Pancreas (tissue), 10 donors: Measurements from ENCODE around the gene ZNF581. TPM values are rescaled to one million over a fixed set of nuclear protein-coding genes. Genes with fewer than 3 reads are reported as not detected.

ENCODE experiments used
- ATAC-seq, 4 donors: fragments of 200-7000 bp; cut with Tn5 transposase; one replicate each; pipeline versions ENCODE4 v1.8.0 to v1.9.1; 2020; ENCODE audit warnings: mild to moderate bottlenecking in 4 of 4, moderate library complexity in 4 of 4
- DNase-seq, 6 donors: peaks; one replicate each; pipeline ENCODE4 v3.0.0-alpha.2; 2020
- FAIRE-seq: peaks from 2 replicates; lab custom pipeline; 2012; peaks lifted over from hg19 to GRCh38; lab: Jason Lieb, UNC
- H3K27ac ChIP-seq, 4 donors: fragments of 200-600 bp; sonication (generic); 1 replicate in 3 of 4; 2 replicates in 1 of 4; pipeline versions ENCODE4 v1.5.0 to v1.8.0; 2020
- H3K27me3 ChIP-seq, 4 donors: fragments of 200-600 bp; one replicate each; pipeline ENCODE4 v1.8.0; 2021
- H3K36me3 ChIP-seq, 3 donors: fragments of 200-600 bp; sonication (generic) in 1 of 3; one replicate each; pipeline versions ENCODE4 v1.5.0 to v1.8.0; 2020 to 2021
- H3K4me1 ChIP-seq, 3 donors: fragments of 200-600 bp; one replicate each; pipeline ENCODE4 v1.8.0; 2021
- H3K4me3 ChIP-seq, 4 donors: fragments of 200-600 bp; sonication (generic) in 2 of 4; one replicate each; pipeline versions ENCODE4 v1.5.0 to v1.8.0; 2020 to 2021
- H3K9me3 ChIP-seq, 4 donors: fragments of 200-600 bp; one replicate each; pipeline ENCODE4 v1.8.0; 2021
- CTCF ChIP-seq, 4 donors: fragments of 200-600 bp; sonication (generic) in 3 of 4; IDR thresholded peaks; one replicate each; pipeline versions ENCODE4 v1.5.0 to v1.8.0; 2021; ENCODE audit warnings: antibody characterized with exemption in 4 of 4
- WGBS, 2 donors: extraction: QIAGEN DNeasy Blood & Tissue Kit; methylation state at CpG; one replicate each; pipeline ENCODE4 v1.1.7; 2013; 5-methylcytosine and 5-hydroxymethylcytosine counted together
- intact Hi-C, 3 donors: fragments of 100-400 bp; cut with DNase I; formaldehyde crosslinking; loops; one replicate each; pipeline versions ENCODE4 v1.11.1 to v1.14.2; 2022
- polyA plus RNA-seq, 2 donors: library from polyadenylated mRNA; stranded (reverse); fragments of 200-250 nt; gene quantifications; one replicate each; pipeline ENCODE4 v1.2.3, GENCODE V29; 2013
- total RNA-seq, 6 donors: library from RNA; stranded (reverse); fragmentation: NEBNext Ultra II Directional in 4 of 6; extraction: Animal tissue kit (Norgen Biotek cat#: 25700) in 4 of 6; gene quantifications; one replicate each; pipeline versions ENCODE4 v1.2.1 to v1.2.4, GENCODE V29; 2021 to 2023
- donor health status: healthy with polysubstance abuse.
- donor health status: DM: no; HTN: no; CAD: no; lungs with moderate emphysema.
- donor health status: DM: no; HTN: no; CAD: no.
- donor health status: control.
- donor health status: control.
- donor health status: Bipolar disorder and iron deficiency.
- donor health status: DM: yes; HTN: yes; CAD: no.
- donor health status: DM: no; HTN: no; CAD: no.
- donor health status: DM: no; HTN: no; CAD: no.
- donor health status: DM: yes; HTN: yes; CAD: no.

The ZNF581 gene
- total and polyA plus RNA-seq, 8 donors: 12.9 to 23.2 (median 15.2) TPM

DNA sequence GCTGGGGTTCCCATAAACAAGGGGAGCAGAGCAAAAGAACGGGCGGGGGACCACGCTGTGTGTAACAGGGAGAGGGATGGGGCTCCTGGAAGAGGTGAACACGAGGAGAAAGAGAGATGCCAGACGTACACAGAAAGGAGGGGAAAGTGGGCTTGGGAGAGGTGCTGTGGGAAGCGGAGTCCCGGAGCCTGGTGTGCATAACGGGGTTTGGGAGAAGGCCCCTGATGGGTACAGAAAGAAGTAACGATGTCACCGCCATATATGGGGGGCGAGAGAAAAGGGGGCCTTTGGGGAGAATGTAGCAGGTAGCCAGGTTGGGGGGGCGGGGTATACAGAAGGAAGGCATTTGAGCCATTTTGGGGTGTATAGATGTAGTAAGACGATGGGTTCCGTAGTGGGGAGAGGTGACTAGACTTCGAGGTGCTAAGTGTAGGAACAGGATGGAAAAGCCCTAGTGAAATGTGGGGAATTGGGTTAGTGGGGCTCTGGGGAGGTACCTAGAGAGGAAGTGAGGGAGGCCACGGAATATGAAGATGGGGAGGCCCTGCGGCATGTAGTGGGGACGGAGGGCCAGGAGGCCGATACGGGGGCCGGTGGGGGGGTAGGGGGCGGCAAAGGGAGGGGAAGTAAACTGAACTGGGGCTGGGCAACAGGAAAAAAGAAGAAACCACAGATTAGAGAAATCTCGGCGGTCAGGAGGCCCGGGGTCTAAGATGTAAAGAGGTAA, 1.9 kb upstream of the ZNF581 start:
- no peak for TF ChIP-seq CTCF (IDR thresholded peaks at IDR 0.05)
- H3K4me3 ChIP-seq: peak overlapping the region; percentile 63 to 86 (median 71)
- H3K36me3 ChIP-seq: no peaks in the 10 kb centered on the region
- FAIRE-seq (no peak), ATAC-seq (peak in 3 of 4 donors; percentile 1 to 2 (median 2)), DNase-seq (peak in 2 of 6 donors; percentile 17 to 18)
- WGBS, 2 donors: 1 to 2% methylated on average over 25 of the region's 25 CpGs
- H3K9me3 ChIP-seq: no peaks in the 10 kb centered on the region
- no peaks in the 10 kb centered on the region for H3K27me3 ChIP-seq
- H3K27ac ChIP-seq: peak overlapping the region; percentile 64 to 89 (median 82)
- intact Hi-C loops: no loop called here
- peaks cover 7 to 13% (median 10%) of the 10 kb centered on the region in 3 donors for H3K4me1 ChIP-seq

- peaks cover 7 to 17% (median 10%) of the 10 kb centered on the region in 3 donors for H3K4me1 ChIP-seq
- ATAC-seq (peak; percentile 1 to 6 (median 4)), FAIRE-seq (no peak), DNase-seq (peak in 3 of 6 donors; percentile 32 to 82 (median 59))
- intact Hi-C loops: no loop called here
- no peaks in the 10 kb centered on the region for H3K9me3 ChIP-seq
- H3K36me3 ChIP-seq: no peaks in the 10 kb centered on the region
- no peaks in the 10 kb centered on the region for H3K27me3 ChIP-seq
- 1% methylated on average over 36 to 65 of the region's 65 CpGs for WGBS, 2 donors
- no peak for TF ChIP-seq CTCF (IDR thresholded peaks at IDR 0.05)
- peak overlapping the region; percentile 31 to 89 (median 54) for H3K27ac ChIP-seq
- H3K4me3 ChIP-seq: peak overlapping the region; percentile 33 to 86 (median 68)
Measured at GRCh38 chr19:55642153-55643002, 1.1 kb upstream of the ZNF581 start.

DNA sequence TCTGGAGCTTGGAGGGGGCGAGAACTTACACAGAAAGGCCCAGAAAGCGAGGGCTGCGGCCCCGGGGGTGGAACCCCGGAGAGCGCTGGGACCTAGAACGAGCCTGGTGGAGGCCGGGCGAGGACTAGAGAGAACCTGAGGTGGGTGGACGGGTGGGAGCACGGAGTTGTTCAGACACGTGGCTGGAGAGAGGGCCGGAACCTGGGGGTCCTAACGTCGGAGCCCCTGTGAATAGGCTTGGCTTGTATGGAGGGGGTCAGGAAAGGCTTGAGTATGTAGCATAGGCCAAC, 383 bp downstream of the ZNF581 start:
- intact Hi-C loops: no loop called here
- H3K27me3 ChIP-seq: no peaks in the 10 kb centered on the region
- ATAC-seq (no peak), FAIRE-seq (no peak), DNase-seq (peak in 2 of 6 donors; percentile 16 to 80)
- H3K36me3 ChIP-seq: no peaks in the 10 kb centered on the region
- 0% methylated on average over 14 to 15 of the region's 15 CpGs for WGBS, 2 donors
- H3K27ac ChIP-seq: peak overlapping the region; percentile 31 to 89 (median 54)
- no peaks in the 10 kb centered on the region for H3K9me3 ChIP-seq
- peaks cover 7 to 19% (median 17%) of the 10 kb centered on the region in 3 donors for H3K4me1 ChIP-seq
- TF ChIP-seq CTCF (IDR thresholded peaks at IDR 0.05): no peak
- H3K4me3 ChIP-seq: peak overlapping the region; percentile 33 to 86 (median 68)

- WGBS, 2 donors: 46 to 49% methylated on average over 11 to 12 of the region's 12 CpGs
- H3K27ac ChIP-seq: peak overlapping the region in 1 of 4 donors; percentile 31
- peak in 1 of 6 donors; percentile 30 for DNase-seq
- H3K27me3 ChIP-seq: no peaks in the 10 kb centered on the region
- TF ChIP-seq CTCF (IDR thresholded peaks at IDR 0.05): no peak
- peak overlapping the region; percentile 33 to 86 (median 68) for H3K4me3 ChIP-seq
- no peak for FAIRE-seq
- H3K36me3 ChIP-seq: no peaks in the 10 kb centered on the region
- intact Hi-C loops: no loop called here
- no peak for ATAC-seq
- H3K9me3 ChIP-seq: no peaks in the 10 kb centered on the region
- H3K4me1 ChIP-seq: peaks cover 7 to 18% (median 18%) of the 10 kb centered on the region in 3 donors
Measured at GRCh38 chr19:55644191-55644833, 863 bp downstream of the ZNF581 start.
